Measurements from ENCODE around the gene PORCN. TPM values are rescaled to one million over a fixed set of nuclear protein-coding genes. Genes with fewer than 3 reads are reported as not detected.
"Not testable (repeated sequence)": the region's sequence is repeated elsewhere in the genome, so short reads cannot be mapped to it uniquely, and the experiment has no call there.

The PORCN gene
- total and polyA plus RNA-seq, 11 donors: 9.6 to 37.3 (median 17.3) TPM

- ATAC-seq: no peak
- H3K27ac ChIP-seq: no peak overlapping the region
- H3K36me3 ChIP-seq: peaks cover 0 to 30% (median 8%) of the 10 kb centered on the region in 9 donors
- DNase-seq: no peak
- no peaks in the 10 kb centered on the region for H3K9me3 ChIP-seq
- no peak overlapping the region for H3K4me3 ChIP-seq
- TF ChIP-seq POLR2A (IDR thresholded peaks at IDR 0.05): no peak
- no peak for TF ChIP-seq CTCF (IDR thresholded peaks at IDR 0.05)
- H3K4me1 ChIP-seq: peaks cover 0 to 16% (median 3%) of the 10 kb centered on the region in 12 donors
- peaks cover 0 to 3% (median 0%) of the 10 kb centered on the region in 9 donors for H3K27me3 ChIP-seq
- intact Hi-C loops (cut with DNase I): no loop called here
- WGBS, 4 donors: 77 to 92% (median 85%) methylated on average over 10 of the region's 10 CpGs
Observed at GRCh38 chrX:48541140-48541814, 32.5 kb downstream of the PORCN start.

GRCh38 chrX:48548871-48549270 lies 40.1 kb downstream of the PORCN start:
- TF ChIP-seq CTCF (IDR thresholded peaks at IDR 0.05) (no peak), POLR2A (IDR thresholded peaks at IDR 0.05) (no peak)
- H3K27ac ChIP-seq: no peak overlapping the region
- no peaks in the 10 kb centered on the region for H3K4me1 ChIP-seq
- DNase-seq (no peak), ATAC-seq (no peak)
- H3K36me3 ChIP-seq: peaks cover 0 to 61% (median 13%) of the 10 kb centered on the region in 9 donors
- intact Hi-C loops (cut with DNase I): no loop called here
- WGBS, 4 donors: 89 to 97% (median 93%) methylated on average over 3 of the region's 3 CpGs
- no peaks in the 10 kb centered on the region for H3K9me3 ChIP-seq
- H3K4me3 ChIP-seq: no peak overlapping the region
- H3K27me3 ChIP-seq: no peaks in the 10 kb centered on the region

GRCh38 chrX:48555731-48556325 lies 47.0 kb downstream of the PORCN start:
- H3K9me3 ChIP-seq; ATAC-seq; H3K27me3 ChIP-seq; H3K4me1 ChIP-seq; intact Hi-C loops (cut with DNase I); H3K4me3 ChIP-seq; DNase-seq: not testable (repeated sequence)
- WGBS, 4 donors: 28 to 65% (median 53%) methylated on average over 9 of the region's 9 CpGs
- peak overlapping the region in 9 of 12 donors; percentile 23 to 76 (median 47) for H3K27ac ChIP-seq
- peaks cover 0 to 50% (median 20%) of the 10 kb centered on the region in 9 donors for H3K36me3 ChIP-seq

- no peaks in the 10 kb centered on the region for H3K27me3 ChIP-seq
- DNase-seq: no peak
- WGBS, 4 donors: 69 to 79% (median 75%) methylated on average over 4 of the region's 4 CpGs
Observed at GRCh38 chrX:48558271-48558670, 49.5 kb downstream of the PORCN start.

More at GRCh38 chrX:48558271-48558670, 49.5 kb downstream of the PORCN start:
- no peaks in the 10 kb centered on the region for H3K4me1 ChIP-seq
- H3K36me3 ChIP-seq: peaks cover 0 to 58% (median 30%) of the 10 kb centered on the region in 9 donors
- H3K4me3 ChIP-seq: no peak overlapping the region
- ATAC-seq: peak; percentile 39 to 86 (median 72)
- no peaks in the 10 kb centered on the region for H3K9me3 ChIP-seq
- TF ChIP-seq CTCF (IDR thresholded peaks at IDR 0.05) (no peak), POLR2A (IDR thresholded peaks at IDR 0.05) (no peak)
- intact Hi-C loops (cut with DNase I): no loop called here
- peak overlapping the region in 2 of 12 donors; percentile 19 to 24 for H3K27ac ChIP-seq
